HUES48 (cell line): ENCODE measurements around the gene RPL22.
A peak's percentile ranks its signal among the peaks of the same experiment; 100 is the strongest.

Experiments used
- H3K27ac ChIP-seq: one replicate; pipeline ENCODE4 v1.7.0; 2013; ENCODE audit warnings: low read depth, low read length, inconsistent platforms
- H3K27me3 ChIP-seq: 2 replicates; pipeline ENCODE4 v1.6.1; 2013; ENCODE audit warnings: mild to moderate bottlenecking, low read length; ENCODE audit not compliant: control insufficient read depth, insufficient read depth
- H3K36me3 ChIP-seq: 2 replicates; pipeline ENCODE4 v1.6.1; 2013; ENCODE audit warnings: low read length; ENCODE audit not compliant: control insufficient read depth, insufficient read depth
- H3K4me1 ChIP-seq: 2 replicates; pipeline ENCODE4 v1.6.1; 2013; ENCODE audit warnings: mild to moderate bottlenecking, low read length; ENCODE audit not compliant: control insufficient read depth, insufficient read depth
- H3K4me3 ChIP-seq: 2 replicates; pipeline ENCODE4 v1.5.1; 2013; ENCODE audit warnings: mild to moderate bottlenecking, low read depth, low read length
- H3K9ac ChIP-seq: 2 replicates; pipeline ENCODE4 v1.6.1; 2013; ENCODE audit warnings: mild to moderate bottlenecking, low read depth, low read length, moderate library complexity
- H3K9me3 ChIP-seq: 2 replicates; pipeline ENCODE4 v1.6.1; 2013; ENCODE audit warnings: low read length; ENCODE audit not compliant: control insufficient read depth, insufficient read depth

Gene RPL22

GRCh38 chr1:6166655-6167390 lies 32.6 kb downstream of the RPL22 start:
- Histone ChIP-seq H3K9me3 (no peaks in the 10 kb centered on the region), H3K27ac (no peak overlapping the region), H3K9ac (no peak overlapping the region), H3K4me3 (no peak overlapping the region), H3K27me3 (no peaks in the 10 kb centered on the region), H3K36me3 (no peaks in the 10 kb centered on the region), H3K4me1 (peaks cover 2% of the 10 kb centered on the region; the same call in 1 of the 2 replicates)

- H3K27me3 ChIP-seq: no peaks in the 10 kb centered on the region
- H3K9ac ChIP-seq: no peak overlapping the region
- no peaks in the 10 kb centered on the region for H3K36me3 ChIP-seq
- H3K4me3 ChIP-seq: no peak overlapping the region
- H3K9me3 ChIP-seq: no peaks in the 10 kb centered on the region
- H3K27ac ChIP-seq: no peak overlapping the region
- H3K4me1 ChIP-seq: peaks cover 8% of the 10 kb centered on the region; the same call in 1 of the 2 replicates
Observed at GRCh38 chr1:6166221-6166620, 33.2 kb downstream of the RPL22 start.

GRCh38 chr1:6165441-6165985 lies 33.9 kb downstream of the RPL22 start:
- Histone ChIP-seq H3K27ac (no peak overlapping the region), H3K36me3 (no peaks in the 10 kb centered on the region), H3K27me3 (no peaks in the 10 kb centered on the region), H3K4me3 (no peak overlapping the region), H3K9me3 (no peaks in the 10 kb centered on the region), H3K9ac (no peak overlapping the region), H3K4me1 (peaks cover 9% of the 10 kb centered on the region; the same call in 1 of the 2 replicates)

- Histone ChIP-seq H3K27ac (no peak overlapping the region), H3K9ac (no peak overlapping the region), H3K27me3 (no peaks in the 10 kb centered on the region), H3K4me3 (no peak overlapping the region), H3K36me3 (no peaks in the 10 kb centered on the region), H3K4me1 (peaks cover 9% of the 10 kb centered on the region; the same call in 1 of the 2 replicates), H3K9me3 (no peaks in the 10 kb centered on the region)
Observed at GRCh38 chr1:6165027-6165426, 34.4 kb downstream of the RPL22 start.

- no peak overlapping the region for H3K27ac ChIP-seq
- no peaks in the 10 kb centered on the region for H3K27me3 ChIP-seq
- H3K4me1 ChIP-seq: peaks cover 9% of the 10 kb centered on the region; the same call in 1 of the 2 replicates
- no peaks in the 10 kb centered on the region for H3K9me3 ChIP-seq
- no peak overlapping the region for H3K9ac ChIP-seq
- no peak overlapping the region for H3K4me3 ChIP-seq
- no peaks in the 10 kb centered on the region for H3K36me3 ChIP-seq
Observed at GRCh38 chr1:6163973-6164617, 35.3 kb downstream of the RPL22 start.

- no peak overlapping the region for H3K9ac ChIP-seq
- no peaks in the 10 kb centered on the region for H3K27me3 ChIP-seq
- no peak overlapping the region for H3K4me3 ChIP-seq
- no peaks in the 10 kb centered on the region for H3K9me3 ChIP-seq
- peaks cover 9% of the 10 kb centered on the region; the same call in 1 of the 2 replicates for H3K4me1 ChIP-seq
- no peaks in the 10 kb centered on the region for H3K36me3 ChIP-seq
- no peak overlapping the region for H3K27ac ChIP-seq
Observed at GRCh38 chr1:6163191-6163972, 36.0 kb downstream of the RPL22 start.

- H3K9ac ChIP-seq: no peak overlapping the region
- peaks cover 9% of the 10 kb centered on the region; the same call in 1 of the 2 replicates for H3K4me1 ChIP-seq
- no peaks in the 10 kb centered on the region for H3K27me3 ChIP-seq
- no peak overlapping the region for H3K4me3 ChIP-seq
- H3K36me3 ChIP-seq: no peaks in the 10 kb centered on the region
- H3K27ac ChIP-seq: no peak overlapping the region
- H3K9me3 ChIP-seq: no peaks in the 10 kb centered on the region
Observed at GRCh38 chr1:6162773-6163172, 36.6 kb downstream of the RPL22 start.

- H3K4me1 ChIP-seq: peaks cover 9% of the 10 kb centered on the region; the same call in 1 of the 2 replicates
- no peak overlapping the region for H3K27ac ChIP-seq
- no peaks in the 10 kb centered on the region for H3K9me3 ChIP-seq
- H3K9ac ChIP-seq: no peak overlapping the region
- H3K36me3 ChIP-seq: no peaks in the 10 kb centered on the region
- H3K27me3 ChIP-seq: no peaks in the 10 kb centered on the region
- no peak overlapping the region for H3K4me3 ChIP-seq
Observed at GRCh38 chr1:6162341-6162740, 37.1 kb downstream of the RPL22 start.

- Histone ChIP-seq H3K27me3 (no peaks in the 10 kb centered on the region), H3K27ac (peak overlapping the region; percentile 81), H3K4me1 (peaks cover 9% of the 10 kb centered on the region; the same call in 1 of the 2 replicates), H3K36me3 (no peaks in the 10 kb centered on the region), H3K9ac (no peak overlapping the region), H3K4me3 (no peak overlapping the region), H3K9me3 (no peaks in the 10 kb centered on the region)
Observed at GRCh38 chr1:6158181-6158580, 41.2 kb downstream of the RPL22 start.

GRCh38 chr1:6157528-6158174 lies 41.7 kb downstream of the RPL22 start:
- Histone ChIP-seq H3K27me3 (no peaks in the 10 kb centered on the region), H3K9me3 (no peaks in the 10 kb centered on the region), H3K27ac (peak overlapping the region; percentile 81), H3K9ac (no peak overlapping the region), H3K4me3 (no peak overlapping the region), H3K36me3 (no peaks in the 10 kb centered on the region), H3K4me1 (peaks cover 9% of the 10 kb centered on the region; the same call in 1 of the 2 replicates)
